ENCODE results near the gene DCLK2. TPM values are rescaled to one million over a fixed set of nuclear protein-coding genes. Genes with fewer than 3 reads are reported as not detected.
A peak's percentile ranks its signal among the peaks of the same experiment; 100 is the strongest.

Gene DCLK2
- total RNA-seq, 1 donor from 2014 or later = 49.2 TPM

GRCh38 chr4:150261571-150261970 lies 183.3 kb downstream of the DCLK2 start:
- peak overlapping the region; percentile 67 for H3K27ac Mint-ChIP-seq
- TF ChIP-seq, protein P1, sequence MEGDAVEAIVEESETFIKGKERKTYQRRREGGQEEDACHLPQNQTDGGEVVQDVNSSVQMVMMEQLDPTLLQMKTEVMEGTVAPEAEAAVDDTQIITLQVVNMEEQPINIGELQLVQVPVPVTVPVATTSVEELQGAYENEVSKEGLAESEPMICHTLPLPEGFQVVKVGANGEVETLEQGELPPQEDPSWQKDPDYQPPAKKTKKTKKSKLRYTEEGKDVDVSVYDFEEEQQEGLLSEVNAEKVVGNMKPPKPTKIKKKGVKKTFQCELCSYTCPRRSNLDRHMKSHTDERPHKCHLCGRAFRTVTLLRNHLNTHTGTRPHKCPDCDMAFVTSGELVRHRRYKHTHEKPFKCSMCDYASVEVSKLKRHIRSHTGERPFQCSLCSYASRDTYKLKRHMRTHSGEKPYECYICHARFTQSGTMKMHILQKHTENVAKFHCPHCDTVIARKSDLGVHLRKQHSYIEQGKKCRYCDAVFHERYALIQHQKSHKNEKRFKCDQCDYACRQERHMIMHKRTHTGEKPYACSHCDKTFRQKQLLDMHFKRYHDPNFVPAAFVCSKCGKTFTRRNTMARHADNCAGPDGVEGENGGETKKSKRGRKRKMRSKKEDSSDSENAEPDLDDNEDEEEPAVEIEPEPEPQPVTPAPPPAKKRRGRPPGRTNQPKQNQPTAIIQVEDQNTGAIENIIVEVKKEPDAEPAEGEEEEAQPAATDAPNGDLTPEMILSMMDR (IDR thresholded peaks at IDR 0.05; ENCODE audit: unreplicated experiment) = no peak

GRCh38 chr4:150262611-150263010 lies 184.4 kb downstream of the DCLK2 start:
- no peak for DNase-seq (ENCODE audit: low spot score in 2 of 2, unreplicated experiment in 2 of 2)
- peaks cover 11% of the 10 kb centered on the region for H3K4me1 Mint-ChIP-seq
- TF ChIP-seq, protein P1 (IDR thresholded peaks at IDR 0.05; ENCODE audit: unreplicated experiment) = no peak
- H3K36me3 Mint-ChIP-seq = peaks cover 54% of the 10 kb centered on the region
- H3K9me3 Mint-ChIP-seq = peaks cover 18% of the 10 kb centered on the region
- no peak overlapping the region for H3K4me3 Mint-ChIP-seq
- no peaks in the 10 kb centered on the region for H3K27me3 Mint-ChIP-seq (ENCODE audit: low read depth)
- H3K27ac Mint-ChIP-seq = no peak overlapping the region

More at GRCh38 chr4:150261571-150261970, 183.3 kb downstream of the DCLK2 start:
- Mint-ChIP-seq H3K4me3 (no peak overlapping the region), H3K36me3 (peaks cover 45% of the 10 kb centered on the region), H3K9me3 (peaks cover 8% of the 10 kb centered on the region), H3K4me1 (peaks cover 12% of the 10 kb centered on the region), H3K27me3 (ENCODE audit: low read depth) (no peaks in the 10 kb centered on the region)
- DNase-seq (ENCODE audit: low spot score in 2 of 2, unreplicated experiment in 2 of 2) = no peak

- TF ChIP-seq, protein P1 (IDR thresholded peaks at IDR 0.05; ENCODE audit: unreplicated experiment) = no peak
- H3K27ac Mint-ChIP-seq = no peak overlapping the region
- H3K9me3 Mint-ChIP-seq = peaks cover 35% of the 10 kb centered on the region
- H3K36me3 Mint-ChIP-seq = peaks cover 68% of the 10 kb centered on the region
- DNase-seq (ENCODE audit: low spot score in 2 of 2, unreplicated experiment in 2 of 2) = no peak
- H3K27me3 Mint-ChIP-seq (ENCODE audit: low read depth) = no peaks in the 10 kb centered on the region
- peaks cover 6% of the 10 kb centered on the region for H3K4me1 Mint-ChIP-seq
- no peak overlapping the region for H3K4me3 Mint-ChIP-seq
Measured at GRCh38 chr4:150264595-150265161, 186.4 kb downstream of the DCLK2 start.

DNA sequence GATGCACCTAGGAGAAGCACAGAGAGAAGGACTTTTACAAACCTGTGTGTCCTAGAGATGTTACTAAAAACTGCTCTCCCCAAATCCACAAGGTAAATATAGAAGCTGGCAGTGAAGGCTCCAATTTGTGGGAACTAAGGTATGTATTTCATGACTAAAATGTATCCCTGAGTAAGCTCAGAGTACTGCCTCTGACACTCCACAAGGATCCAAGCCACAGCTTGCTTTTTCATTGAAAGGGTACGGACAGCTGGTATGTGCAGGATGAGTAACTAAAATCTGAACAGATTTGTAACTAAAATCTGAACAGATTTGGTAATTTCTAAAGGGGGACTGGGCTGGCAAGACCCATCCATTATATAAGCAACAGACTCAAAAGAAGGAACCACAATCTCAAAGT lies 187.6 kb downstream of the DCLK2 start:
- H3K4me3 Mint-ChIP-seq = no peak overlapping the region
- H3K27ac Mint-ChIP-seq = no peak overlapping the region
- H3K4me1 Mint-ChIP-seq = no peaks in the 10 kb centered on the region
- peaks cover 70% of the 10 kb centered on the region for H3K36me3 Mint-ChIP-seq
- peaks cover 45% of the 10 kb centered on the region for H3K9me3 Mint-ChIP-seq
- TF ChIP-seq, protein P1 (IDR thresholded peaks at IDR 0.05; ENCODE audit: unreplicated experiment) = no peak
- no peak for DNase-seq (ENCODE audit: low spot score in 2 of 2, unreplicated experiment in 2 of 2)
- no peaks in the 10 kb centered on the region for H3K27me3 Mint-ChIP-seq (ENCODE audit: low read depth)

DNA sequence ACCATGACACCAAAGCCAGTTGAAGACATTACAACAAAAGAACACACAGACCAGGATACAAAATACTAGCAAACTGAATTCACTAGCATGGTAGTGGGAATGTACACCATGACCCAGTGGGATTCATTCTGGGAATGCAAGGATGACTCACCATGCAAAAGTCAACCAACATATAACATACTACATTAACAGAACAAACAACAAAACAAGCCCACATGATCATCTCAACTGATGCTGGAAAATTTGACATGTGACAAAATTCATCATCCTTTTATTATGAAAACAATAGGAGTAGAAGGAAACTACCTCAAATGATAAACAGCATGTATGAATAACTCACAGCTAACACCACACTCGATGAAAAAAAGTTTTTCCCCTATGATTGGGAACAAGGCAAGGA lies 190.2 kb downstream of the DCLK2 start:
- peaks cover 61% of the 10 kb centered on the region for H3K9me3 Mint-ChIP-seq
- TF ChIP-seq, protein P1 (IDR thresholded peaks at IDR 0.05; ENCODE audit: unreplicated experiment) = no peak
- H3K4me3 Mint-ChIP-seq = no peak overlapping the region
- no peak for DNase-seq (ENCODE audit: low spot score in 2 of 2, unreplicated experiment in 2 of 2)
- H3K4me1 Mint-ChIP-seq = no peaks in the 10 kb centered on the region
- no peak overlapping the region for H3K27ac Mint-ChIP-seq
- H3K27me3 Mint-ChIP-seq (ENCODE audit: low read depth) = no peaks in the 10 kb centered on the region
- H3K36me3 Mint-ChIP-seq = peaks cover 82% of the 10 kb centered on the region
